Liver (tissue), 9 donors: Measurements from ENCODE around the gene SERPINB2. TPM values are rescaled to one million over a fixed set of nuclear protein-coding genes. Genes with fewer than 3 reads are reported as not detected.

Experiments used
- DNase-seq: peaks from one replicate; pipeline ENCODE4 v3.0.0-alpha.2; 2017; ENCODE audit warnings: low spot score
- H3K27ac ChIP-seq, 2 donors: one replicate each; pipeline ENCODE4 v1.7.0; 2013; ENCODE audit warnings: inconsistent platforms in 2 of 2, low read length in 2 of 2, control low read depth in 1 of 2, low read depth in 1 of 2, mild to moderate bottlenecking in 1 of 2
- H3K27me3 ChIP-seq, 4 donors: one replicate each; pipeline versions ENCODE4 v1.6.1 to v1.7.0; 2013; ENCODE audit warnings: low read length in 3 of 4, inconsistent platforms in 1 of 4, mild to moderate bottlenecking in 1 of 4, moderate library complexity in 1 of 4; ENCODE audit not compliant: control insufficient read depth in 4 of 4, insufficient read depth in 4 of 4
- H3K36me3 ChIP-seq, 4 donors: one replicate each; pipeline versions ENCODE4 v1.6.1 to v1.7.0; 2013; ENCODE audit warnings: low read length in 3 of 4, mild to moderate bottlenecking in 3 of 4, low read depth in 1 of 4, moderate library complexity in 1 of 4; ENCODE audit not compliant: control insufficient read depth in 4 of 4, insufficient read depth in 3 of 4
- H3K4me1 ChIP-seq, 4 donors: one replicate each; pipeline versions ENCODE4 v1.6.1 to v1.7.0; 2013; ENCODE audit warnings: low read length in 3 of 4, mild to moderate bottlenecking in 3 of 4, moderate library complexity in 1 of 4; ENCODE audit not compliant: control insufficient read depth in 4 of 4, insufficient read depth in 4 of 4
- H3K4me3 ChIP-seq, 3 donors: one replicate each; pipeline versions ENCODE4 v1.6.1 to v1.7.0; 2013; ENCODE audit warnings: low read length in 3 of 3, control low read depth in 1 of 3, low read depth in 1 of 3, mild to moderate bottlenecking in 1 of 3
- H3K9ac ChIP-seq, 2 donors: one replicate each; pipeline ENCODE4 v1.7.0; 2013; ENCODE audit warnings: low read length in 2 of 2, mild to moderate bottlenecking in 2 of 2, moderate library complexity in 2 of 2, control low read depth in 1 of 2, low read depth in 1 of 2
- H3K9me3 ChIP-seq, 4 donors: one replicate each; pipeline versions ENCODE4 v1.6.1 to v1.7.0; 2013; ENCODE audit warnings: low read length in 3 of 4; ENCODE audit not compliant: control insufficient read depth in 4 of 4
- EGR1 ChIP-seq, 2 donors: IDR thresholded peaks; 2 replicates each; pipeline ENCODE4 v1.6.1; 2016 to 2018; ENCODE audit warnings: antibody characterized with exemption in 2 of 2, low read depth in 2 of 2
- FOXA2 ChIP-seq: IDR thresholded peaks from 2 replicates; pipeline ENCODE4 v1.6.1; 2016; ENCODE audit warnings: antibody characterized with exemption
- GABPA ChIP-seq, 2 donors: IDR thresholded peaks in 1 of 2; conservative IDR thresholded peaks in 1 of 2; 2 replicates each; pipeline ENCODE4 v1.6.1; 2016; ENCODE audit warnings: antibody characterized with exemption in 2 of 2, mild to moderate bottlenecking in 1 of 2, moderate library complexity in 1 of 2
- HNF4A ChIP-seq, 2 donors: conservative IDR thresholded peaks; 2 replicates each; pipeline ENCODE4 v1.6.1; 2016; ENCODE audit warnings: antibody characterized with exemption in 2 of 2, mild to moderate bottlenecking in 2 of 2
- HNF4G ChIP-seq: IDR thresholded peaks from 2 replicates; pipeline ENCODE4 v1.6.1; 2016; ENCODE audit warnings: antibody characterized with exemption
- NR2F2 ChIP-seq: IDR thresholded peaks from 2 replicates; pipeline ENCODE4 v1.6.1; 2016; ENCODE audit warnings: antibody characterized with exemption
- RAD21 ChIP-seq, 2 donors: IDR thresholded peaks; 2 replicates each; pipeline ENCODE4 v1.6.1; 2016; ENCODE audit warnings: antibody characterized with exemption in 2 of 2, mild to moderate bottlenecking in 2 of 2
- SP1 ChIP-seq: IDR thresholded peaks from 2 replicates; pipeline ENCODE4 v1.6.1; 2018; ENCODE audit warnings: antibody characterized with exemption, mild to moderate bottlenecking
- TAF1 ChIP-seq: conservative IDR thresholded peaks from 2 replicates; pipeline ENCODE4 v1.6.1; 2016; ENCODE audit warnings: antibody characterized with exemption, mild to moderate bottlenecking
- YY1 ChIP-seq: IDR thresholded peaks from 2 replicates; pipeline ENCODE4 v1.6.1; 2016; ENCODE audit warnings: antibody characterized with exemption, mild to moderate bottlenecking
- WGBS: extraction: QIAGEN DNeasy Blood & Tissue Kit; methylation state at CpG from one replicate; pipeline ENCODE4 v1.1.7; 2013; 5-methylcytosine and 5-hydroxymethylcytosine counted together
- polyA plus RNA-seq, 2 donors: library from polyadenylated mRNA; stranded (reverse) in 1 of 2; unstranded in 1 of 2; fragments of 200-250 nt in 1 of 2; fragments of >200 nt in 1 of 2; fragmentation: Nextera tagmentation in 1 of 2; extraction: Ambion mirVana in 1 of 2; gene quantifications; one replicate each; pipeline versions ENCODE4 v1.2.1 to v1.2.3, GENCODE V29; 2013 to 2015
- total RNA-seq, 2 donors: library from RNA; depleted of rRNA; stranded (reverse); fragments of >200 nt; gene quantifications; one replicate each; pipeline ENCODE4 v1.2.3, GENCODE V29; 2014
- TF ChIP-seq, protein P1 (sequence below): IDR thresholded peaks from 2 replicates; pipeline ENCODE4 v1.6.1; 2016; ENCODE audit warnings: antibody characterized with exemption, mild to moderate bottlenecking
- TF ChIP-seq, protein P2 (sequence below): IDR thresholded peaks from 2 replicates; pipeline ENCODE4 v1.6.1; 2016; ENCODE audit warnings: antibody characterized with exemption
- TF ChIP-seq, protein P3 (sequence below): IDR thresholded peaks from 2 replicates; pipeline ENCODE4 v1.6.1; 2016; ENCODE audit warnings: antibody characterized with exemption
- TF ChIP-seq, protein P4 (sequence below): fragments of 150-350 bp; IDR thresholded peaks from 2 replicates; pipeline ENCODE4 v1.5.1; 2017; ENCODE audit warnings: improper control_type of control experiment, low read depth, low read length; ENCODE audit not compliant: missing input control
- TF ChIP-seq, protein P5 (sequence below): IDR thresholded peaks from 2 replicates; pipeline ENCODE4 v1.6.1; 2016; ENCODE audit warnings: antibody characterized with exemption
- donor health status: healthy.
- donor health status: healthy.
- donor health status: healthy.
- donor health status: healthy.
- donor health status: healthy.

Gene SERPINB2
- total and polyA plus RNA-seq, 4 donors = 0.02 to 1.7 TPM; not detected in 2

DNA sequence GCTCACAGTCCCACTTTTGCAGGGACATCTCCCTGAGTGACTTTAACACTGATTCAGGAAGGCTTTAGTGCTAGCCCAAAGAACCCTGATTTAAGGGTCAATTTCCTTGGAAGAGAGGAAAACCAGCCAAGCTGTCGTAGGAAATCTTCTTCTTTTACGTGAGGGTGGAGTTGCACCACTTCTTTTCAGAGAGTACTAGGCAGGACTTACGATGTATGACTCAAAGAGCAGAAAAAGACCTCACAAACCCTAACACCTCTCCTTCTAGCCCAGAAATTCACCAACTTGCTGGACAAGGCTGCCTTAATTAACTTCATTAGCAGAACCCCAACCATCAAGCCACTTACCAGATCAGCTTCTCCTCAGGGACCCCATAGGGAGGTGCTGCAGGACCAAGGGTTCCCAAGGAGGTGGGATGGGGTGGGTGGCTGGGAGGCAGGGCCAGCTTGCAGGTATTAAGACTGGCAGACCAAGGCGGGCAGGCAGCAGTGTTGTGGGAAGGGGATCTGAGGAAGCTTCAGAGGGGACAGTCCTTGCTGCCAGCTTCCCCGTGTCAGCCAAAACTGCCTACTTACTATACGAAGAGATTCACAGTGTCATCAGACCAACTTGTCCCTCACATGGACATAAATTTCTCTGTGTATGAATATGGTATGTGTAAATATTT lies 6.7 kb downstream of the SERPINB2 start:
- DNase-seq = no peak
- H3K4me1 ChIP-seq = no peaks in the 10 kb centered on the region
- no peaks in the 10 kb centered on the region for H3K9me3 ChIP-seq
- H3K9ac ChIP-seq = no peak overlapping the region
- no peak for TF ChIP-seq TAF1
- TF ChIP-seq GABPA (IDR thresholded peaks at IDR 0.05 in 1 of 2, conservative IDR thresholded peaks at IDR 0.05 in 1 of 2) = no peak
- TF ChIP-seq, protein P1, sequence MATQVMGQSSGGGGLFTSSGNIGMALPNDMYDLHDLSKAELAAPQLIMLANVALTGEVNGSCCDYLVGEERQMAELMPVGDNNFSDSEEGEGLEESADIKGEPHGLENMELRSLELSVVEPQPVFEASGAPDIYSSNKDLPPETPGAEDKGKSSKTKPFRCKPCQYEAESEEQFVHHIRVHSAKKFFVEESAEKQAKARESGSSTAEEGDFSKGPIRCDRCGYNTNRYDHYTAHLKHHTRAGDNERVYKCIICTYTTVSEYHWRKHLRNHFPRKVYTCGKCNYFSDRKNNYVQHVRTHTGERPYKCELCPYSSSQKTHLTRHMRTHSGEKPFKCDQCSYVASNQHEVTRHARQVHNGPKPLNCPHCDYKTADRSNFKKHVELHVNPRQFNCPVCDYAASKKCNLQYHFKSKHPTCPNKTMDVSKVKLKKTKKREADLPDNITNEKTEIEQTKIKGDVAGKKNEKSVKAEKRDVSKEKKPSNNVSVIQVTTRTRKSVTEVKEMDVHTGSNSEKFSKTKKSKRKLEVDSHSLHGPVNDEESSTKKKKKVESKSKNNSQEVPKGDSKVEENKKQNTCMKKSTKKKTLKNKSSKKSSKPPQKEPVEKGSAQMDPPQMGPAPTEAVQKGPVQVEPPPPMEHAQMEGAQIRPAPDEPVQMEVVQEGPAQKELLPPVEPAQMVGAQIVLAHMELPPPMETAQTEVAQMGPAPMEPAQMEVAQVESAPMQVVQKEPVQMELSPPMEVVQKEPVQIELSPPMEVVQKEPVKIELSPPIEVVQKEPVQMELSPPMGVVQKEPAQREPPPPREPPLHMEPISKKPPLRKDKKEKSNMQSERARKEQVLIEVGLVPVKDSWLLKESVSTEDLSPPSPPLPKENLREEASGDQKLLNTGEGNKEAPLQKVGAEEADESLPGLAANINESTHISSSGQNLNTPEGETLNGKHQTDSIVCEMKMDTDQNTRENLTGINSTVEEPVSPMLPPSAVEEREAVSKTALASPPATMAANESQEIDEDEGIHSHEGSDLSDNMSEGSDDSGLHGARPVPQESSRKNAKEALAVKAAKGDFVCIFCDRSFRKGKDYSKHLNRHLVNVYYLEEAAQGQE = no peak
- TF ChIP-seq, protein P2, sequence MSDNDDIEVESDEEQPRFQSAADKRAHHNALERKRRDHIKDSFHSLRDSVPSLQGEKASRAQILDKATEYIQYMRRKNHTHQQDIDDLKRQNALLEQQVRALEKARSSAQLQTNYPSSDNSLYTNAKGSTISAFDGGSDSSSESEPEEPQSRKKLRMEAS = no peak
- no peak for TF ChIP-seq FOXA2
- no peak overlapping the region for H3K27ac ChIP-seq
- no peaks in the 10 kb centered on the region for H3K36me3 ChIP-seq
- H3K4me3 ChIP-seq = no peak overlapping the region
- WGBS = 80% methylated on average over 6 of the region's 6 CpGs
- H3K27me3 ChIP-seq = peaks cover 0 to 2% (median 0%) of the 10 kb centered on the region in 4 donors

DNA sequence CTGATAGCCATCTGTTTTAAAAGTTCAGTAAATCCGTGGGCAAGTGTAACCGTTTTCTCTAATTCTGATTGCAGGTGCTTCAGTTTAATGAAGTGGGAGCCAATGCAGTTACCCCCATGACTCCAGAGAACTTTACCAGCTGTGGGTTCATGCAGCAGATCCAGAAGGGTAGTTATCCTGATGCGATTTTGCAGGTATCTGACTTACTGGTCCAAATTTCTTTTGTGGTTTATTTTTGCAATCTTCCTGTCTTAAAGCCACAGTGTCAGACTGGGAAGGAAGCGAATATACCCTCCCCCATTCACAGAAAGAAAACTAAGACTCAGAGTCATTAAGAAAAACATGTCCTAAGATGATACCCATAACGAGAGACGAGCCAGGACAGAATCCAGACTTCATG lies 7.7 kb downstream of the SERPINB2 start:
- H3K4me1 ChIP-seq = no peaks in the 10 kb centered on the region
- no peak overlapping the region for H3K27ac ChIP-seq
- H3K36me3 ChIP-seq = no peaks in the 10 kb centered on the region
- DNase-seq = no peak
- no peak overlapping the region for H3K4me3 ChIP-seq
- 59% methylated on average over 6 of the region's 6 CpGs for WGBS
- H3K9ac ChIP-seq = no peak overlapping the region
- no peaks in the 10 kb centered on the region for H3K27me3 ChIP-seq
- TF ChIP-seq, protein P3, sequence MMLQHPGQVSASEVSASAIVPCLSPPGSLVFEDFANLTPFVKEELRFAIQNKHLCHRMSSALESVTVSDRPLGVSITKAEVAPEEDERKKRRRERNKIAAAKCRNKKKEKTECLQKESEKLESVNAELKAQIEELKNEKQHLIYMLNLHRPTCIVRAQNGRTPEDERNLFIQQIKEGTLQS = no peak
- TF ChIP-seq EGR1 (IDR thresholded peaks at IDR 0.05; ENCODE audit: low read depth in 2 of 2) = no peak
- TF ChIP-seq YY1 = no peak
- TF ChIP-seq, protein P2 = no peak
- no peak for TF ChIP-seq TAF1
- no peak for TF ChIP-seq HNF4A (conservative IDR thresholded peaks at IDR 0.05)
- TF ChIP-seq, protein P1 = no peak
- TF ChIP-seq FOXA2 = no peak
- TF ChIP-seq, protein P4, sequence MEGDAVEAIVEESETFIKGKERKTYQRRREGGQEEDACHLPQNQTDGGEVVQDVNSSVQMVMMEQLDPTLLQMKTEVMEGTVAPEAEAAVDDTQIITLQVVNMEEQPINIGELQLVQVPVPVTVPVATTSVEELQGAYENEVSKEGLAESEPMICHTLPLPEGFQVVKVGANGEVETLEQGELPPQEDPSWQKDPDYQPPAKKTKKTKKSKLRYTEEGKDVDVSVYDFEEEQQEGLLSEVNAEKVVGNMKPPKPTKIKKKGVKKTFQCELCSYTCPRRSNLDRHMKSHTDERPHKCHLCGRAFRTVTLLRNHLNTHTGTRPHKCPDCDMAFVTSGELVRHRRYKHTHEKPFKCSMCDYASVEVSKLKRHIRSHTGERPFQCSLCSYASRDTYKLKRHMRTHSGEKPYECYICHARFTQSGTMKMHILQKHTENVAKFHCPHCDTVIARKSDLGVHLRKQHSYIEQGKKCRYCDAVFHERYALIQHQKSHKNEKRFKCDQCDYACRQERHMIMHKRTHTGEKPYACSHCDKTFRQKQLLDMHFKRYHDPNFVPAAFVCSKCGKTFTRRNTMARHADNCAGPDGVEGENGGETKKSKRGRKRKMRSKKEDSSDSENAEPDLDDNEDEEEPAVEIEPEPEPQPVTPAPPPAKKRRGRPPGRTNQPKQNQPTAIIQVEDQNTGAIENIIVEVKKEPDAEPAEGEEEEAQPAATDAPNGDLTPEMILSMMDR = no peak
- TF ChIP-seq RAD21 (IDR thresholded peaks at IDR 0.05) = no peak
- TF ChIP-seq, protein P5, sequence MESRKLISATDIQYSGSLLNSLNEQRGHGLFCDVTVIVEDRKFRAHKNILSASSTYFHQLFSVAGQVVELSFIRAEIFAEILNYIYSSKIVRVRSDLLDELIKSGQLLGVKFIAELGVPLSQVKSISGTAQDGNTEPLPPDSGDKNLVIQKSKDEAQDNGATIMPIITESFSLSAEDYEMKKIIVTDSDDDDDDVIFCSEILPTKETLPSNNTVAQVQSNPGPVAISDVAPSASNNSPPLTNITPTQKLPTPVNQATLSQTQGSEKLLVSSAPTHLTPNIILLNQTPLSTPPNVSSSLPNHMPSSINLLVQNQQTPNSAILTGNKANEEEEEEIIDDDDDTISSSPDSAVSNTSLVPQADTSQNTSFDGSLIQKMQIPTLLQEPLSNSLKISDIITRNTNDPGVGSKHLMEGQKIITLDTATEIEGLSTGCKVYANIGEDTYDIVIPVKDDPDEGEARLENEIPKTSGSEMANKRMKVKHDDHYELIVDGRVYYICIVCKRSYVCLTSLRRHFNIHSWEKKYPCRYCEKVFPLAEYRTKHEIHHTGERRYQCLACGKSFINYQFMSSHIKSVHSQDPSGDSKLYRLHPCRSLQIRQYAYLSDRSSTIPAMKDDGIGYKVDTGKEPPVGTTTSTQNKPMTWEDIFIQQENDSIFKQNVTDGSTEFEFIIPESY = no peak
- TF ChIP-seq NR2F2 = no peak
- no peak for TF ChIP-seq HNF4G
- TF ChIP-seq GABPA (IDR thresholded peaks at IDR 0.05 in 1 of 2, conservative IDR thresholded peaks at IDR 0.05 in 1 of 2) = no peak
- no peak for TF ChIP-seq SP1
- H3K9me3 ChIP-seq = no peaks in the 10 kb centered on the region
